Hematopoietic multipotent progenitor cell (in vitro differentiated cells): ENCODE results near the gene MAP3K13. TPM values are rescaled to one million over a fixed set of nuclear protein-coding genes. Genes with fewer than 3 reads are reported as not detected.

Experiments used
- DNase-seq, 3 donors: peaks; one replicate each; pipeline ENCODE4 v3.0.0-alpha.2; 2011 to 2015; ENCODE audit warnings: low read depth in 2 of 3, low spot score in 2 of 3
- total RNA-seq: library from RNA; depleted of rRNA; stranded (reverse); fragments of >200 nt; gene quantifications from one replicate; pipeline ENCODE4 v1.2.3, GENCODE V29; 2012

Gene MAP3K13
- total RNA-seq, 1 donor: 5.4 TPM

DNA sequence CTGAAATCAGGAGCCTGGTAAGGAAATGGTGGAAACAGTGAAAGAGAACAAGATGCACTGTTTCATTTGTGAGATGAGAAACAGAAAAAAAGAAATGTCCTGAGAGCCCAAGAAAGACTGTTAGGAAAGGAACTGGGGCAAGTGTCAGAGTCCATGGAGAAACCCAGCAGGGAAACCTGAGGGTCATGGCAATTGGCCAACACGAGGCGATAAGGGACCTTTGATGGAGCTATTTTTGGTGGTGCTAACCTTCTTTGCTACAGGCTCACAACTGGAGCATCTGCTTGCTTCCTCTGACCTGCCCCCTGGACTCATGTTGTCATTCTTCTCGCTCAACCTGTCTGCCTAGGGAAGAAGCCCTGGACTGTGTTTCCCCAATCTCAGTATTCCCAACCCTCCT lies 140.1 kb downstream of the MAP3K13 start:
- no peak for DNase-seq

- no peak for DNase-seq
Measured at GRCh38 chr3:185503521-185503920, 140.6 kb downstream of the MAP3K13 start.

- DNase-seq: no peak
Measured at GRCh38 chr3:185504636-185505035, 141.7 kb downstream of the MAP3K13 start.

- no peak for DNase-seq
Measured at GRCh38 chr3:185507883-185508282, 144.9 kb downstream of the MAP3K13 start.

GRCh38 chr3:185508335-185508991 lies 145.5 kb downstream of the MAP3K13 start:
- DNase-seq: no peak

DNA sequence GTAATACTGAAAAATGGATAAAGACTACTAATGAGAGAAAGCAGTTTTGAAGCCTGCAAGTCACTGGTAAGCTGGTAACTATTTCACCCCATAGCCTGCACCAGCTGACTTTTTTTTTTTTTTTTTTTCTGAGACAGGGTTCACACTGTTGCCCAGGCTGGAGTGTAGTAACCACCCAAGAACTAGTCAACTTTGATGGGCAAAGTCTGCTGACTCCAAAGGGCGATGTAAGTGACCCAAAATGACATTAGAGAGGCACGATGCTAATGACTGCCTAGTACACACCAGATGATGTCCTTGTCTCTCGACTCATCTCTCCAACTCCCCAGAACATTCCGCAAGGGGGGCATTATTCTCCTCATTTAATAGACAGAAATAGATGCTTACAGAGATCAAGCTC lies 148.8 kb downstream of the MAP3K13 start:
- no peak for DNase-seq

GRCh38 chr3:185517387-185518130 lies 154.6 kb downstream of the MAP3K13 start:
- no peak for DNase-seq

DNA sequence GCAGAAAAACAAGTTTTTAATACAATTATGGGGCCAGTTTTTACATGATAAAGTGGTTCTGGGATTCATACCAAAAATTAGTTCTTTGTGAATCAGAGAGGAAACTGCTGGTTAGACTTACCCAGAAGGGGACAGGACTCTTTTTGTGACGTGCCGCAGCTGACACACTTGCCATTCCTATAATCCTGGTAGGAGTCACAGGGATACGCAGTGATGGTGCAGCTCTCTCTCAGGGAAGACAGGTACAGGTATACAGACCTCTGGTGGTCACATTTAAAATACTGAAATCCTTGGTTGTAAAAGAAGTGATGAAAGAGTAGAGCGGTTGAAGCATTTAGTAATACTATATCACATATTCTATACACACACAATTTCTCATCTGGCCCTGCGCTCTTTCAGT lies 156.1 kb downstream of the MAP3K13 start:
- DNase-seq: no peak

DNA sequence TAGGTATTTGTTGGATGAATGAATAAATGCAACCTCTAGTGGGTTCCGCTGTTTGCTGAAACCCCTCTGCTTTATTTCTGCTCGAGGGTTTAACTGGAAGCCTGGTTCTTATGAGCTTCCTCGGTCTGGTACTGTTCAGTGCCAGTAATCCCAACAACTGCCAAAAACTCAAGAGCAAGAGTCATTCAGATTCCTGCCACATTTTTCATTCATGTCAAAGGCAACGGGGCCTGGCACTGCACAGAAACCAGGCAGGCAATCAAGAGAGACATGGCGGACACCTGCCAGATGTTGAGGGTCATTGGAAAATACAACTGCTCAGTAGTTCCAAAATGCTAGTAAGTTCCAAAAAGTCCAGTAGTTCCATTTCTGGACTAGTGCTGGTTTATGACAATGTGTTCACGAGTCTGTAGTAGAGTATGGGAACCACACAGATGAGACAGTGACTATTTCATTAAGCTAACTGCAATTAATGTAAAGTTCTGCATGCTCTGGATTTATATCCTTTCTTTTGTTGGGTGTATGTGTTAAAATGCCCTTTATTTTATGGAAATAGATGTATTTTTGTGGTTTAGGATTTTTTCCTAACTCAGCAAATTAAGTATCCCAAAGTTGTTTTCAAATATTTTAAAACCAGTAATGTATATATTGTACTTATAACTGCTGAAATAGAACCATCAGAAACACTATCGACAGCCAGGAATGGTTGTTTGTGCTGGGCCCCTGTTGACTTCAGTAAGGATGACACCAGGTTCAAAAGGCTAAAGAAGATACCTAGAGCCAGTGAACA lies 158.6 kb downstream of the MAP3K13 start:
- DNase-seq: no peak

- no peak for DNase-seq
Measured at GRCh38 chr3:185526349-185526951, 163.5 kb downstream of the MAP3K13 start.

DNA sequence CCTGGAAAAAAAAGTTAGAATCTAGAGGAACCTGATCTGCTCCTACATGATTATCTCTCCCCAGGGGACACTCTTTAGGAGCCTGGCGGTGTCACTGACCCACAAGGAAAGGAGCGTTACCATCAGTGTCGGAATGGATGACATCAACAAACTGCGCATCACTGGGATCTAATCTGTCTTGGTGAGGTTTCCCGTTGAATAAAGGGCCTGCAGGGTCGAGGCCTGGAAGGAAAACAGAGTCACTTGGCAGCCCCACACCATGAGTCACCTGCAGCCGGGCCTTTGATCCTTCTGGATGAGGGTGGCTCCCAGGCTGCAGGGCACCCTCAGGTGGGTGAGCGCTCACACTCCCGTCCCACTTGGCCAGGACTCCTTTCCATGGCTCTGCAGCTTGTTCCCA lies 164.4 kb downstream of the MAP3K13 start:
- DNase-seq: no peak

DNA sequence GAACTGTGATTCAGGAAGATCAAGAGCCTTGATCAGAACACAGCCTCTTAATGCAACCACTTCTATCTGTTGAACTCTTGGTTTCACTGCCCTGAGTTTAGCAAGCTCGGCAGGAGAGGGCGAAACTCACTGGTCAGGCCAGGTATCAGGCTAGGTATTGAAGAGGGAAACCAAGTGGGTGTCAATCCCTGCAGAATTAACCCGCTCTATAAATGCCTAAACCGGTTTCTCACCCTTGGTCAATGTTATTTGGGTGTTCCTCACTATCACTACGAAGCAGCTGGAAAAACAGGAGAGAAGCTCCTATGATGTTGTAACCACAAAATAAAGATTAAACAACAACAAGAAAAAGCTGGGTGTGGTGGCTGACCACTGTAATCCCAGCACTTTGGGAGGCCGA lies 165.6 kb downstream of the MAP3K13 start:
- DNase-seq: no peak

- DNase-seq: no peak
Measured at GRCh38 chr3:185530856-185531255, 167.9 kb downstream of the MAP3K13 start.

DNA sequence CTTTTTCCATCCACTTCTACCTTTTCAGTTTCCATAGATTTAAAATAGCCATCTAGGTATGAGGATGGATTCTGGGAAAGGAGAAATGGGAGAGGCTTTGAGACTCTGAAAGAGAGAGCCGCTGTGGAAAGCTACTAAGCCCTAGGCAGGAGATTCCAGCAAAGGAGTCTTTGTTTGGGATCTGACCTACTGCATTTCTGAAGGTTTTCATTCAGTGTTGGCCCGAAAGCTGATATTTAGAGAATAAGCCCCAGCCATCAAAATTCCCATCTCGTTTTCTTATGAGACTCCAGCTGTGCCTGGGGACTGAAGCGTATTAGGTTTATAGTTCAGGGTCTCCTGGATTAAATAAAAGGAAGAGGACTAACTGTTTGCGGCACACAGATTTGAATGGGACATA lies 170.0 kb downstream of the MAP3K13 start:
- no peak for DNase-seq

GRCh38 chr3:185534511-185534910 lies 171.6 kb downstream of the MAP3K13 start:
- no peak for DNase-seq

DNA sequence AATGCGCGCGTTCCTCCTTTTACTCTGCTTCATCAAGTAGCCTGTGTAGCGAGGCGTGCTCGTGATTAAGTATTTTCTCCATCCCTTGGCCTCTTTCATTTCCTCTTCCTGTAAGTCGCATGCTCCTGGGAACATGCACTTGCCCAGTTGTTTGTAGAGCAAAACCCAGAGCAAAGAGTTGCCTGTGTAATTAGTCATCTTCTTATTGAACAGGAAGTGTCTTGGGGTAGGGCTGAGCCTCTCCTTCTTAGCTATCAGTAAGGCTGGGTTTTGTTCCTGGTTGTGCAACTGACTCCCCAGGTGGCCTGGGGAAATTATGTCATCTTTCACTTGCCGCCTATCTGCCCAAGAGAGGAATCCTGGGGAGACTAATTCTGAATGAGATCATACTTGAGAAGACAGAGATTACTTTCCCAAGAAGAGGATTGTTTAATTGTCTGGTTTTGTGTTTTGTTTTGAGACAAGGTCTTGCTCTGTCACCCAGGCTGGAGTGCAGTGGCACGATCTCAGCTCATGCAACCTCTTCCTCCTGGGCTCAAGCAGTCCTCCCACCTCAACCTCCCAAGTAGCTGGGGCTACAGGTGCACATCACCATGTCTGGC lies 174.5 kb downstream of the MAP3K13 start:
- peak in 2 of 3 donors; percentile 55 for DNase-seq

Other genes starting within 250 kb of the MAP3K13 start
- under 0.01 TPM for gene C3orf70, start 210.1 kb upstream of the MAP3K13 start, total RNA-seq
- 4.0 TPM for gene EHHADH, start 109.1 kb upstream of the MAP3K13 start, total RNA-seq
- gene TMEM41A, start 135.9 kb downstream of the MAP3K13 start, total RNA-seq: 16.4 TPM
- gene LIPH, start 189.5 kb downstream of the MAP3K13 start, total RNA-seq: under 0.01 TPM
- 9.4 TPM for gene SENP2, start 223.2 kb downstream of the MAP3K13 start, total RNA-seq